Right renal pelvis (tissue), 4 donors: ENCODE results near the gene CTAG2. TPM values are rescaled to one million over a fixed set of nuclear protein-coding genes. Genes with fewer than 3 reads are reported as not detected.
"Not testable (repeated sequence)": the region's sequence is repeated elsewhere in the genome, so short reads cannot be mapped to it uniquely, and the experiment has no call there.

Experiments used
- DNase-seq, 4 donors: peaks; one replicate each; pipeline ENCODE4 v3.0.0-alpha.2; 2013; ENCODE audit warnings: low read depth in 4 of 4, low spot score in 3 of 4, missing footprints in 1 of 4
- polyA plus RNA-seq, 4 donors: library from polyadenylated mRNA; unstranded; fragments of 120-200 nt; gene quantifications; one replicate each; pipeline ENCODE4 v1.2.1, GENCODE V29; 2013; ENCODE audit not compliant: insufficient read length in 4 of 4

Gene CTAG2
- polyA plus RNA-seq, 4 donors: not detected

- DNase-seq: no peak
Measured at GRCh38 chrX:154649503-154650220, 3.7 kb downstream of the CTAG2 start.

DNA sequence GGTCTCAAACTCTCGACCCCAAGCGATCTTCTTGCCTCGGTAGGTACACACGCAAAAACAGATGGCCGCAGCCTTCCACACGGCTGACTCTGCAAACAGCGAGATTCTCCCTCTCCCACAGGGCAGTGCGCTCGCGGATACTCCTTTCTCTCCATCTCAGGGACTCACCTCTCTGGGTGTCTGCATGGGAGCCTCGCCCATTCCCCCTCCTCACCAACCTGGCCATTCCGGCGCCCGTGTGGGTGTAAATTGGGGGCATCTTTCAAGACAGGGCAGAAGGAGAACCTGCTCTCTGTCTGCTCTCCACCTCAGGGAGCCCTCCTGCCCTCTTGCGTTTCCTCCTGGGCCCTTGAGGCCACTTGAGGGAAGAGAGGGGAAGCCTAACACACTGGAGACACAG, 4.4 kb downstream of the CTAG2 start:
- DNase-seq: no peak

DNA sequence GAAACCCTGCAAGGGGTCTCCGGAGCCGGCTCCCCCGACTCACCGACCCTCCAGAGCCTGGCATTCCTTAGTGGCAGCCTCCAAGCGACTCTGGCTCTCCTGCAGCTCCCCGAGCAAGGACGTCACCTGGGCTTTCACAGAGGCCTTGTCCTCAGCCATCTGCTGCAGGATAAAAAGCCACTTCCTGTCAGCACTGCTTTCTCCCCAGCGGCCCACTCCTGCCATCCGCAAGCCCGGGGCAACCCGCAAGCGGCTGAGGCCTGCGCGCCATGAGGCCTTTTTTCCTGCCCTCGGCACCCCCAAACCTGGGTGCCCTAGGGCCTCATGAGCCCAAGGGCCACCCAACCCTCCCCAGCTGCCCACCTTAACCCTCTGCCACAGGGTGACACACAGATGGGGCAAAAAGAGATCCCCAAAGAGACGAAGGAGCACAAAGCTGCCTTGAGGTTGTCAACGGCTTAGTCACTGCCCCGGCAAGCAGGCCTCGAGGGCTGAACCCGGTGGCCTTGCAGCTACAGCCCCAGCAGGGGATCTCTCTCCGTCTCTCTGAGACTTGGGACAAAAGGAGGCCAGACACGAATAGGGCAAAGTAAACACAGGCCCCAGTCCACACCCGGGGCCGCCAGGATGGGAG, 7.5 kb downstream of the CTAG2 start:
- DNase-seq: not testable (repeated sequence)

GRCh38 chrX:154643708-154644107, 9.7 kb downstream of the CTAG2 start:
- DNase-seq: not testable (repeated sequence)

- not testable (repeated sequence) for DNase-seq
Measured at GRCh38 chrX:154641740-154642139, 11.6 kb downstream of the CTAG2 start.

DNA sequence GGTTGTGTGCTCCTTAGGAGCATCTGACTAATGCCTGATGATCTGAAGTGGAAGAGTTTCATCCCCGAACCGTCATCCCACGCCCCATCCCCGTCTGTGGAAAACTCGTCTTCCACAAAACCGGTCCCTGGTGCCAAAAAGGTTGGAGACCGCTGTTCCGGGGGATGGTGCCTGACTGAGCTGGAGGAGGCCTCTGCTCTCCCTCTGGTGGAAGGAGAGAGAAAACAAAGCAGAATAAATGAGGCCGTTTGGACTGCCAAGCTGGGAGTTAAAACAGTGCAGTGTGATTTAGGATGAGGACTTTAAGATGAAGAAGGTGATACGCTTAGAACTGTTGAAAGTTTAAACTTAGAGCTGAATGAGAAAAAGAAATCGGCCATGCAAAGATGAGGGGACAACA, 19.7 kb downstream of the CTAG2 start:
- not testable (repeated sequence) for DNase-seq

GRCh38 chrX:154630949-154631348, 22.4 kb downstream of the CTAG2 start:
- not testable (repeated sequence) for DNase-seq

GRCh38 chrX:154628960-154629359, 24.4 kb downstream of the CTAG2 start:
- not testable (repeated sequence) for DNase-seq

DNA sequence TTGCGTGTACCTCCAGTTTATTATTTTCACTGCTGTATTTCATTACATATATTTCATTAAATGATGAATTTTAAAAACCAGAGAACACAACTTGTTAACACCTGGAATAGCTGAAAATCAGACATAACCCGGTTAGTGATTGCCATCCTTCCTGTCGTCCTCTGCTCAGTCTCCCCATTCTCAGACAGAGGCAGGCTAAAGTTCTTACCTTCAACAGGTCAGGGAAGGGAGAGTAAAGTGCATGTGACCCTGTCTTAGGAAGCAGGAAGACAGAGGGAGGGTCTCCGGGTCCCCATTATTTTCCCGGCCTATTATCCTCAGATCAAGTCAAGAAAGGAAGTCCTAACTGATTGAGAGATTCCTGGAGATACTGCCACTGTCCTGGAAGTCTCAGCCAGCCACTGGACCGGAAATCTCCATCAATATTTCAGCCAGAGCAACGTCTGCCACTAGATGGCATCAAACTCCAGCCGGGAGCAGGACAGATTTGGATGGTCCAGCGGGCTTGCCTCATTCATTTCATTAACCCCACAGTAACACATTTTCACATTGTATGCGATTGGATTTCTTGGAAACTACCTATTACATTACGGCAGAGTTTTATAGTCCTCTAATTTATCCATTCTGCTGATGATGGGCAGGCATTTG, 32.5 kb downstream of the CTAG2 start:
- DNase-seq: not testable (repeated sequence)

GRCh38 chrX:154619182-154619581, 34.2 kb downstream of the CTAG2 start, which contains the start of gene CTAG1B:
Gene CTAG1B (minus strand): TSS chrX:154619282. CDS start chrX:154619218, 64 bp downstream.
- DNase-seq: not testable (repeated sequence)

DNA sequence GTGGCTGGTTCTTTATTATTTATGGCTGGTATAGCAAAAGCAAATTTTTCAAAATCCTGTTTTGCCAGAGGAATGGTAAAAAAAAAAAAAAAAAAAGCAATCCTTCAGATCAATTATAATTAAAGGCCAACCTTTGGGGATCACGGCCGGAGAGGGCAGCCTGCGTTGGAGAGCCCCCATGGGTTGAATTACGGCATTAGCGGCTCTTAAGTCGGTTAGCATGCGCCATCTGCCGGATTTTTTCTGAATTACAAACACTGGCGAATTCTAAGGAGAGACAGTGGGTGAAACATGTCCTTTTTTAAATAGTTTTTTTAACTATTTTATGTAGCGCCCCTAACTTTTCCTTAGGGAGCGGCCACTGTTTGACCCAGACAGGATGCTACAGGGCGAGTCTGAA, 39.8 kb downstream of the CTAG2 start:
- not testable (repeated sequence) for DNase-seq

DNA sequence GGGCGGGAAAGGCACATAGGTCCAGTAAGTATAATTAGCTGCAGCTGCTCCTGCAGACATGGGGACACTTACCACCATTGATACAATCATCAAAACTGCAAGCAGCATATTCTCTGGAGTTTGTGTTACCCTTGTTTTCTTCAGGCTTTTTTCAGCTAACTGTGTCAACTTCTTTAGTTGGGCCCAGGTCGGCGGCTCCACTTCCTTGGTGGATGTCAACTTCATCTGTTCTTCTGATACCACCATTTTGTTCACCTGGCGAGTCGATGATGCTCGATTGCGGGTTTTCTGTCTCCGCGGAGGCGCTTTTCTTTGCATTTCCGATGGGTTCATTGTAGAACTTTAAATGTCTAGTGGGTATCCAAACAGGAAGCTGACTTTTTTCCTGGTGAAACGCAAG, 42.2 kb downstream of the CTAG2 start:
- not testable (repeated sequence) for DNase-seq

GRCh38 chrX:154608823-154609222, 44.6 kb downstream of the CTAG2 start:
- DNase-seq: not testable (repeated sequence)

DNA sequence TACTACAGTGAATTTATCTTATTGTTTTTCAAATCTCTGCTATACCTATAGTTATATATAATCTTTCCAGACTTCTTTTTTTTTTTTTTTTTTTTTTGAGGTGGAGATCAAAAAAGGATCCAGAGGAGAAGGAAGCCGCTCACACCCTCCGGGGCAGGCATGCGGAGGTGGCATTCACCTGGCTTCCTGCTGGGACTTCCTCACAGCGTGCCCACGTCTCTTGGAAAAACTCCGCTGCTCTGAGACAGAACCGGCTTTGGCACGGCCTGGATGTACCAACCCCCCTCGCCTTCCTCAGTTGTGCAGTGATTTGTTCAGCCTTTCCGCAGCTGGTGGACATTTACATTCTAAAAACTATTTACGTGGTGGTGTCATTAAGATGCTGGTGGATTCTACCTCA, 45.4 kb downstream of the CTAG2 start:
- DNase-seq: not testable (repeated sequence)

- no peak for DNase-seq
Measured at GRCh38 chrX:154607370-154607769, 46.0 kb downstream of the CTAG2 start.

- no peak for DNase-seq
Measured at GRCh38 chrX:154605566-154605965, 47.8 kb downstream of the CTAG2 start.

DNA sequence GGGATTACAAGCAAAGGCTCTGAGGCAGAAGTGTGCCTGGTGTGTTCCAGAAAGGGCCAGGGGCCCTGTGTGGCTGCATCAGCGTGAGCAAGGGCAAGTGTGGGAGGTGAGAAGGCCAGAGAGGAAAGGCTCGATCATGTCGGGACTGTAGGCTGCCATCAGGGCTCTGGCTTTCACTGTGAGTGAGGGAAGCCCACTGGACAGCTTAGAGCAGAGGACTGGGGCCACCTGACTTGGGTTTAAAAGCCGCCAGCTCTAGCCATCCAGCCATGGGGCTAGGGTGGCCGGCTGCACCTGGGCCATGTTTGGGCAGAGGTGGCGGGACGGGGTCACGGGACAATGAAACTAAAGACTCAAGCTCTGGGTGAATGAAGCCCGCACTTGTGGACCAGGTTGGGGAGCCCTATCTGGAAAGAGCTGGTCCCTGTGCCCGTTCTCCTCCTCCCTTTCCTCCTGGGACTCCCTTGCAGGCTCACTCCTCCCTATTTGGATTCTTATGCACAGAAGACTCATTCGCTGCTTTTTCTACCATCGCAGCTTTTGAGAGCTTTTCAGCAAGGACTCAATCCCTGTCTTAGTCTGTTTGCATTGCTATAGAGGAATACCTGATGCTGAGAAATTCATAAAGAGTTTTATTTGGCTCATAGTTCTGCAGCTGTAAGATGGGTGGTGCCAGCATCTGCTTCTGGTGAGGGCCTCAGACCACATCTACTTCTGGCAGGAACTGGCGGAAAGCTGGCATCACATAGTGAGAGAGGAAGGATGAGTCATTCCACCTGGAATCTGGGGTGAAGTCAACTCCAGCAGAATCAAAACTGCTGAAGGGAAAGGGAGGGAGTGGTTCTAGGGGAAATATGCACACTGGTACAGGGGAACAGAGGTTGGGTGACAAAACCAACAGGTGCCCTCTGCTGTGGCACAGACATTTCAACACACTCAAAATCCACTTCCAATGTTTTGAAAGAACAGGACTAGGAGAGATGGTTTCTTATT, 49.6 kb downstream of the CTAG2 start:
- DNase-seq: no peak

DNA sequence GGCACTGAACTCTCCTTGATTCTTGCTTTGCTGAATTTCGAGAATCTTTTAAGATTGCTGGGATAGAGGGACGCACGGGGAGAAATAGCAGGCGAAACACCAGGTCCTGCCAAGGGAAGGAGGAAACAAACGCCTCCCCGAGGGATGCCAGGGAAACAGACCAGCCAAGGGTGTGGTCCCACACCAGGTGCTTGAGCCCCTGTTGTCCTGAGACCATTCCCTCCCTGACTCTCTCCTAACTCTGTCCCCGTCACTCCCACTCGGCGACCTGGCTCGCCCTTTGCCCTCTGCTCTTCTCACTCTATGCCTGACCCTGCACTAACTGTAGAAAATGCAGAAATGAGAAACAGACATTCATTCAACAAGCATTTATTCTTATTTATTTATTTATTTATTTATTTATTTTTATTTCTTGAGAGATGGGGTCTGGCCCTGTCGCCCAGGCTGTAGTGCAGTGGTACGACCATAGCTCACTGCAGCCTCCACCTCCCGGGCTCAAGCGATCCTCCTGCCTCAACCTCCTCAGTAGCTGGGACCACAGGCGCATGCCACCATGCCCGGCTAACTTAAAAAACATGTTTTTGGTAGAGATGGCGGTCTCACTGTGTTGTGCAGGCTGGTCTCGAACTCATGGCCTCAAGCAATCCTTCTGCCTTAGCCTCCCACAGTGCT, 50.5 kb downstream of the CTAG2 start:
- no peak for DNase-seq

DNA sequence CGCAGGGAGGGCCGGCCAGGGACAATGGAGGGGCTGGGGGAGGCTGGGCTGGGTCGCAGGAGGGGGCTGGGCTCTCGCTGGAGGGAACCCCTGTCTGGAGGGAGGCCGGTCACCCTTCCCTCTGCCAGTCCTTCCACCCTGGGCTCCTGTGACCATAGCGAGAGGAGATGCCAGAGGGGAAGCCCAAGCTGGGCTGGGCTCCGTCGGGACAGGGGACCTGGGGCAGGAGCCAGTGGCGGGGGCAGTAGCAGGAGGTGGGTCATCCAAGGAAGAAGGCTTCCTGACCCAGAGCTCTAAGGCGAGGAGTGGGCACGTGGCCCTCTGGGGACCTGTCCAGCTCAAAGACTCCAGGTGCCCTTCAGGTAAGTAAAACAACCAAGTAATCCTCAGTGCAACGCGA, 51.2 kb downstream of the CTAG2 start:
- no peak for DNase-seq
